Measurements from ENCODE around the gene CALCOCO1. TPM values are rescaled to one million over a fixed set of nuclear protein-coding genes. Genes with fewer than 3 reads are reported as not detected.
"Not testable (repeated sequence)": the region's sequence is repeated elsewhere in the genome, so short reads cannot be mapped to it uniquely, and the experiment has no call there.

The CALCOCO1 gene
- total RNA-seq, 5 donors from 2014 or later (not counting 1 experiment from before 2014, with no cell fraction given) = 118 to 162 (median 153) TPM

DNA sequence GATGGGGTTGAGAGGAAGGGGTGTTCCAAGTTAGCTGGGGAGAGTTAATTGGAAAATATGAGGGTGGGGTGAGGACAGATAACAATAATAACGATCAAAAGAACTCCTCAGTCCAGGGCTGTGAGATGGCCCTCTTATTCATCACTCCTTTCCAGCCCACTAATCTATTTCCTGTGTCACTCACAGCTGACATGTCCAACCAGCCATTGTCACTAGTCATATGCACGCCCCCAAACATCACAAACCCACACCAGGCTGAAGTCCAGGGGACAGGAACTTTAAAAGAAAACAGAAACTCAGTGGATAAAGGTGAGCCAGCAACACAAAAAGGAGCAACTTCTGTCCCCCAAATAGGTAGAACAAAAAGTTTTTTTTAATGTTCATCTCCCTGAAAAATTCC lies 911 bp downstream of the CALCOCO1 start:
- no CpG with 5 or more reads among the region's 2 CpGs for WGBS (ENCODE audit: insufficient coverage)
- Histone ChIP-seq H3K27me3 (replicated peaks in 1 of 2; ENCODE audit: control insufficient read depth in 2 of 2, extremely low read depth in 1 of 2, insufficient read depth in 2 of 2, low read length in 1 of 2) (no peaks in the 10 kb centered on the region), H3K36me3 (ENCODE audit: control insufficient read depth in 2 of 2, extremely low read depth in 1 of 2, insufficient read depth in 1 of 2, low read length in 1 of 2) (peaks cover 5 to 38% of the 10 kb centered on the region in 2 donors), H3K9me3 (no peaks in the 10 kb centered on the region), H3K4me1 (ENCODE audit: control insufficient read depth in 1 of 2, extremely low read depth in 1 of 2, insufficient read depth in 2 of 2, low read length in 2 of 2) (peaks cover 2 to 29% of the 10 kb centered on the region in 2 experiments), H3K4me3 (ENCODE audit: control insufficient read depth in 1 of 2, extremely low read depth in 1 of 2, low read length in 1 of 2) (peak overlapping the region; percentile 78 to 82), H3K27ac (ENCODE audit: low read length) (no peak overlapping the region)
- no peak for DNase-seq
- H3K27me3 Mint-ChIP-seq = no peaks in the 10 kb centered on the region
- ChIA-PET CTCF (interaction anchor here (0.6 to 4.7 kb wide), 8 partner anchors 9 to 87 kb away, joined by 3 to 24 read pairs (median 4); no protein-coding TSS in a partner anchor), POLR2A (no interaction called here)
- peaks cover 31 to 32% (median 31%) of the 10 kb centered on the region in 3 donors for H3K4me1 Mint-ChIP-seq
- no peaks in the 10 kb centered on the region for H3K9me3 Mint-ChIP-seq
- ATAC-seq (replicated peaks in 1 of 4) = no peak
- peaks cover 36% of the 10 kb centered on the region for H3K36me3 Mint-ChIP-seq
- H3K27ac Mint-ChIP-seq = peak overlapping the region; percentile 63 to 90
- peak overlapping the region; percentile 91 to 94 (median 92) for H3K4me3 Mint-ChIP-seq

DNA sequence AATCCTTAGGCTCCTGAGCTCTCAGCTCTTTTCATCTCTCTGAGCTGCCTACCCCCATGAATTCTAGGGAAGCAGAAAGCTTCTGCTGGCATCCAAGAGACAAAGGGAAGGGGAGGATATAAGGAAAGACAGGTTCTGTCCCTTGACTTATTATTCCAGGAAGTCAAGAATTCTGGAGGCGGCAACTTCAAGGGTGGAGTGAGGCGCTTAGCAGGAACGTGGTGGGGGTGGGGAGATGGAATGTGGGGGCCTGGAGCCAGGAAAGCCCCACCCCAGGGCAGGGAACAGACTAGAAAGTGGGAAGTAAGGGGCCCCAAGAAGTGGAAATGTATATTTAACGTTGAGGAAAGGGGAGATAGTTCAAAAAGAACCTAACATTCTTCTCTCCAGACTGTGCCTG lies 1.4 kb downstream of the CALCOCO1 start:
- Histone ChIP-seq H3K4me1 (ENCODE audit: control insufficient read depth in 1 of 2, extremely low read depth in 1 of 2, insufficient read depth in 2 of 2, low read length in 2 of 2) (peaks cover 2 to 29% of the 10 kb centered on the region in 2 experiments), H3K27me3 (replicated peaks in 1 of 2; ENCODE audit: control insufficient read depth in 2 of 2, extremely low read depth in 1 of 2, insufficient read depth in 2 of 2, low read length in 1 of 2) (no peaks in the 10 kb centered on the region), H3K9me3 (no peaks in the 10 kb centered on the region), H3K4me3 (ENCODE audit: control insufficient read depth in 1 of 2, extremely low read depth in 1 of 2, low read length in 1 of 2) (no peak overlapping the region), H3K27ac (ENCODE audit: low read length) (no peak overlapping the region), H3K36me3 (ENCODE audit: control insufficient read depth in 2 of 2, extremely low read depth in 1 of 2, insufficient read depth in 1 of 2, low read length in 1 of 2) (peaks cover 8 to 43% of the 10 kb centered on the region in 2 donors)
- Mint-ChIP-seq H3K36me3 (peaks cover 41% of the 10 kb centered on the region), H3K4me3 (peak overlapping the region; percentile 91 to 94 (median 92)), H3K4me1 (peaks cover 31 to 32% (median 31%) of the 10 kb centered on the region in 3 donors), H3K27me3 (no peaks in the 10 kb centered on the region), H3K27ac (no peak overlapping the region), H3K9me3 (no peaks in the 10 kb centered on the region)
- 74% methylated on average over 3 of the region's 4 CpGs for WGBS (ENCODE audit: insufficient coverage)
- DNase-seq (no peak), ATAC-seq (replicated peaks in 1 of 4) (no peak)
- ChIA-PET POLR2A (no interaction called here), CTCF (interaction anchor here (0.6 to 4.7 kb wide), 5 partner anchors 19 to 88 kb away, joined by 3 to 24 read pairs (median 3); no protein-coding TSS in a partner anchor)

DNA sequence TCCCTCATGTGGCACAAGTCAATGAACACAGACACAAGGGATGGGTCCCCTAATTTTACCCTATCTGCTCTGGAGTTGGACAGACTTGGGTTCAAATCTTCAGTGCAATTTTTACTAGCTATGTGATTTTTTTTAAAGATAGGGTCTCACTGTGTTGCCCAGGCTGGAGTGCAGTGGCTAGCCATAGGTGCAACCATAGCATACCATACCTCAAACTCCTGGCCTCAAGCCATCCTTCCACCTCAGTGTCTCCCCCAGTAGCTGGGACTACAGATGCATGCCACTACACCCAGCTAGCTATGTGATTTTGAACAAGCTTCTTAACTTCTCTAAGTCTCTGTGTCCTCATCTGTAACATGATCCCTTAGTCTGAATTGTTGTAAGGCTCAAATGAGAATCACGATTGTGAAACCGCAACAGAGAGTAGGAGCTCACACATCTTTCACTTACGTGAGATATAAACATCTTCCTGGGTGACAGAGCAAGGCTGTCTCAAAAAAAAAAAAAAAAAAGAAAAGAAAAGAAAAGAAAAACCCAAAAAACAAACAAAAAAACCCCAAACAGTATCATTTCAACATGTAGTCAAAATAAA lies 4.7 kb downstream of the CALCOCO1 start:
- no peaks in the 10 kb centered on the region for H3K27me3 Mint-ChIP-seq
- Histone ChIP-seq H3K36me3 (ENCODE audit: control insufficient read depth in 2 of 2, extremely low read depth in 1 of 2, insufficient read depth in 1 of 2, low read length in 1 of 2) (peaks cover 11 to 64% of the 10 kb centered on the region in 2 donors), H3K9me3 (no peaks in the 10 kb centered on the region), H3K27ac (ENCODE audit: low read length) (no peak overlapping the region), H3K27me3 (replicated peaks in 1 of 2; ENCODE audit: control insufficient read depth in 2 of 2, extremely low read depth in 1 of 2, insufficient read depth in 2 of 2, low read length in 1 of 2) (no peaks in the 10 kb centered on the region), H3K4me1 (ENCODE audit: control insufficient read depth in 1 of 2, extremely low read depth in 1 of 2, insufficient read depth in 2 of 2, low read length in 2 of 2) (peaks cover 2 to 22% of the 10 kb centered on the region in 2 experiments), H3K4me3 (ENCODE audit: control insufficient read depth in 1 of 2, extremely low read depth in 1 of 2, low read length in 1 of 2) (no peak overlapping the region)
- no peaks in the 10 kb centered on the region for H3K9me3 Mint-ChIP-seq
- WGBS (ENCODE audit: insufficient coverage) = no CpG with 5 or more reads among the region's 3 CpGs
- H3K4me1 Mint-ChIP-seq = peaks cover 23 to 25% (median 23%) of the 10 kb centered on the region in 3 donors
- peaks cover 57% of the 10 kb centered on the region for H3K36me3 Mint-ChIP-seq
- no peak overlapping the region for H3K4me3 Mint-ChIP-seq
- CTCF ChIA-PET = interaction anchor here (0.6 to 1.0 kb wide), 4 partner anchors 13 to 601 kb away, joined by 3 to 5 read pairs (median 4); no protein-coding TSS in a partner anchor
- ATAC-seq (replicated peaks in 1 of 4) = no peak
- POLR2A ChIA-PET = interaction anchor here (0.6 to 0.9 kb wide), 3 partner anchors 17 to 180 kb away, joined by 3 to 6 read pairs (median 4); no protein-coding TSS in a partner anchor
- H3K27ac Mint-ChIP-seq = no peak overlapping the region
- no peak for DNase-seq

DNA sequence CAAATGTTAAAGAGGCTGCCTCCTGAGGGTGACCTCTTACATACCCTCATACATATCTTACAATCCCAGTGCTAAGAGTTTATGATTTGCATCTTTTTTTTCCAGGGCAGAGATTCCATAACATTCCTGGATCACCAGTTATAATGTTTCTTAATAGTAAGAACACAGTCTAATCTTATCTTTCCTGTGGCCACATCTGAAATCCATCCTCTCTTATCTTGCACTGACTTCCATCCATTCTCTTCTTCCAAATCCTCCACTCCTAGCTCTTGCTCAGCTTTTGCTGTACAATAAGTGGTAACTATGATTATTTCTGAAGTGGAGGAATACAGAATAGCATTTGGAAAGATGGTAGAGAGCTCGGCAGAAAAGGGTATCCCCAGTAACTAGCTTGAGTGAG lies 6.3 kb downstream of the CALCOCO1 start:
- Mint-ChIP-seq H3K9me3 (no peaks in the 10 kb centered on the region), H3K4me1 (peaks cover 7 to 11% (median 9%) of the 10 kb centered on the region in 3 donors), H3K36me3 (peaks cover 70% of the 10 kb centered on the region), H3K4me3 (no peak overlapping the region), H3K27me3 (no peaks in the 10 kb centered on the region), H3K27ac (no peak overlapping the region)
- CTCF ChIA-PET = no interaction called here
- ATAC-seq (replicated peaks in 1 of 4) = no peak
- H3K36me3 ChIP-seq (ENCODE audit: control insufficient read depth in 2 of 2, extremely low read depth in 1 of 2, insufficient read depth in 1 of 2, low read length in 1 of 2) = peaks cover 11 to 75% of the 10 kb centered on the region in 2 donors
- H3K4me3 ChIP-seq (ENCODE audit: control insufficient read depth in 1 of 2, extremely low read depth in 1 of 2, low read length in 1 of 2) = no peak overlapping the region
- H3K4me1 ChIP-seq (ENCODE audit: control insufficient read depth in 1 of 2, extremely low read depth in 1 of 2, insufficient read depth in 2 of 2, low read length in 2 of 2) = peaks cover 0 to 10% of the 10 kb centered on the region in 2 experiments
- POLR2A ChIA-PET = no interaction called here
- H3K9me3 ChIP-seq = no peaks in the 10 kb centered on the region
- WGBS (ENCODE audit: insufficient coverage) = 83% methylated on average over 1 of the region's 1 CpG
- no peak for DNase-seq
- no peak overlapping the region for H3K27ac ChIP-seq (ENCODE audit: low read length)
- no peaks in the 10 kb centered on the region for H3K27me3 ChIP-seq (replicated peaks in 1 of 2; ENCODE audit: control insufficient read depth in 2 of 2, extremely low read depth in 1 of 2, insufficient read depth in 2 of 2, low read length in 1 of 2)

DNA sequence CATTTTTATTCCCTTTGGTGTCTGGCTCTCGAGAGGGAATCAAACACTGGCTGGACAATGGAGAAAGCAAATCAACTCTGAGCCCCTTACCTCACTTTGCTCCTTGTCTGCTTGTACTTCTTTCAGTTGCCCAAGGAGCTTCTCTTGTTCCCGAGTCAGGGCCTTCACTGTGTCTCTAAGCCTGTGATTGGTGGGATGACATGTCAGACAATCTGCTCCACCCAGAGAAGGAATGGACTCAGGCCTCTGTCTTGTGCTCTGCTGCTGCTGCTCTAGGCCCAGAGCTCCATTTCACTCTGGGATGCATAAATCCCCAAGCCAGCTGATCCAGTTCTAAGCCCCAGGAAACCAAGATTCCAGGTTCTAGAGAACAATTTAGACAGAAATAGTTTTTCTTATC lies 7.6 kb downstream of the CALCOCO1 start:
- Mint-ChIP-seq H3K9me3 (no peaks in the 10 kb centered on the region), H3K27me3 (no peaks in the 10 kb centered on the region), H3K36me3 (peaks cover 70% of the 10 kb centered on the region), H3K4me1 (peaks cover 0 to 2% (median 0%) of the 10 kb centered on the region in 3 donors), H3K4me3 (no peak overlapping the region), H3K27ac (no peak overlapping the region)
- Histone ChIP-seq H3K27ac (ENCODE audit: low read length) (no peak overlapping the region), H3K27me3 (replicated peaks in 1 of 2; ENCODE audit: control insufficient read depth in 2 of 2, extremely low read depth in 1 of 2, insufficient read depth in 2 of 2, low read length in 1 of 2) (no peaks in the 10 kb centered on the region), H3K4me3 (ENCODE audit: control insufficient read depth in 1 of 2, extremely low read depth in 1 of 2, low read length in 1 of 2) (no peak overlapping the region), H3K4me1 (ENCODE audit: control insufficient read depth in 1 of 2, extremely low read depth in 1 of 2, insufficient read depth in 2 of 2, low read length in 2 of 2) (no peaks in the 10 kb centered on the region), H3K9me3 (no peaks in the 10 kb centered on the region), H3K36me3 (ENCODE audit: control insufficient read depth in 2 of 2, extremely low read depth in 1 of 2, insufficient read depth in 1 of 2, low read length in 1 of 2) (peaks cover 11 to 82% of the 10 kb centered on the region in 2 donors)
- DNase-seq (no peak), ATAC-seq (replicated peaks in 1 of 4) (no peak)
- 100% methylated on average over 2 of the region's 2 CpGs for WGBS (ENCODE audit: insufficient coverage)
- CTCF ChIA-PET = interaction anchor here in 1 of 2 donors (0.5 kb wide), 1 partner anchor 27 kb away, joined by 4 read pairs; no protein-coding TSS in a partner anchor
- POLR2A ChIA-PET = no interaction called here

DNA sequence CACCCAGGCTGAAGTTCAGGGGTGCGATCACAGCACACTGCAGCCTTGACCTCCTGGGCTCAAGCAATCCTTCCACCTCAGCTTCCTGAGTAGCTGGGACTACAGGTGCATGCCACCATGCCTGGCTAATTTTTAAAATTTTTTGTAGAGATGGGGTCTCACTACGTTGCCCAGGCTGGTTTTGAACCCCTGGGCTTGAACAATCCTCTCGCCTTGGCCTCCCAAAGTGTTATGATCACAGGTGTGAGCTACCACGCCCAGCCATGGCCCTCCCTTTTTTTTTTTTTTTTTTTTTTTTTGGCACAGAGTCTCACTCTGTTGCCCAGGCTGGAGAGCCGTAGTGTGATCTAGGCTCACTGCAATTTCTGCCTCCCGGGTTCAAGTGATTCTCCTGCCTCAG lies 8.7 kb downstream of the CALCOCO1 start:
- H3K4me3 ChIP-seq (ENCODE audit: control insufficient read depth in 1 of 2, extremely low read depth in 1 of 2, low read length in 1 of 2); H3K4me1 Mint-ChIP-seq; H3K4me3 Mint-ChIP-seq; H3K27ac Mint-ChIP-seq; H3K27ac ChIP-seq (ENCODE audit: low read length); DNase-seq; POLR2A ChIA-PET; H3K27me3 ChIP-seq (replicated peaks in 1 of 2; ENCODE audit: control insufficient read depth in 2 of 2, extremely low read depth in 1 of 2, insufficient read depth in 2 of 2, low read length in 1 of 2); H3K9me3 ChIP-seq; H3K27me3 Mint-ChIP-seq; H3K4me1 ChIP-seq (ENCODE audit: control insufficient read depth in 1 of 2, extremely low read depth in 1 of 2, insufficient read depth in 2 of 2, low read length in 2 of 2); ATAC-seq (replicated peaks in 1 of 4); H3K9me3 Mint-ChIP-seq: not testable (repeated sequence)
- CTCF ChIA-PET = interaction anchor here in 1 of 2 donors (0.7 kb wide), 2 partner anchors 32 to 476 kb away, joined by 3 to 6 read pairs; no protein-coding TSS in a partner anchor
- peaks cover 70% of the 10 kb centered on the region for H3K36me3 Mint-ChIP-seq
- H3K36me3 ChIP-seq (ENCODE audit: control insufficient read depth in 2 of 2, extremely low read depth in 1 of 2, insufficient read depth in 1 of 2, low read length in 1 of 2) = peaks cover 9 to 82% of the 10 kb centered on the region in 2 donors
- 92% methylated on average over 5 of the region's 6 CpGs for WGBS (ENCODE audit: insufficient coverage)
